GM18867 (cell line): ENCODE measurements around the gene CA9.

ENCODE experiments used
- ATAC-seq: cut with Tn5 transposase; IDR thresholded peaks from one replicate; pipeline ENCODE4 v1.9.1; 2021; ENCODE audit warnings: mild to moderate bottlenecking, moderate library complexity; ENCODE audit not compliant: unreplicated experiment

CA9 gene

DNA sequence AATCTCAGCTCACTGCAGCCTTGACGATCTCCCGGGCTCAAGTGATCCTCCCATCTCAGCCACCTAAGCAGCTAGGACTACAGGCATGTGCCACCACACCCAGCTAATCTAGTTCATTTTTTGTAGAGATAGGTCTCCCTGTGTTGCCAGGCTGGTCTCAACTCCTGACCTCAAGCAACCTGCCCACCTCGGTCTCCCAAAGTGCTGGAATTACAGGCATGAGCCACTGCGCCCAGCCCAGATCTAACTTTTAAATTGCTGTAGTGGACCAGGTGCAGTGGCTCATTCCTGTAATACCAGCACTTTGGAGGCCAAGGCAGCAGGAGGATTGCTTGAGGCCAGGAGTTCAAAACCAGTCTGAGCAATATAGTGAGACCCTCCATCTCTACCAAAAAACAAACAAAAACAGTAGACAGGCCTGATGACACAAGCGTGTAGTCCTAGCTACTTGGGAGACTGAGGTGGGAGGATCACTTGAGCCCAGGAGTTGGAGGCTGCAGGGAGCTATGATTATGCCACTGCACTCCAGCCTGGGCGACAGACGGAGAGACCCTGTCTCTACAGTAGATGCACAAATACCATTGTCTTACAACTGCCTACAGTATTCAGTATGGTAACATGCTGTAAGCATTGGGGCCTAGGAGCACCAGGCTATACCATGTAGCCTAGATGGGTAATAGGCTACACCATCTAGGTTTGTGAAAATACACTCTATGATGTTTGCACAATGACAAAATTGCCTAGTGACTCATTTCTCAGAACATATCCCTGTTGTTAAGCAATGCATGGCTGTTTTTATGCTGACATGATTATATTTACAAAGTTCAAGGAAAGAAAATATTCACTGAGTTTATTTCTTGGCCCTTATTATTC lies 21.5 kb upstream of the CA9 start:
- ATAC-seq = no peak

DNA sequence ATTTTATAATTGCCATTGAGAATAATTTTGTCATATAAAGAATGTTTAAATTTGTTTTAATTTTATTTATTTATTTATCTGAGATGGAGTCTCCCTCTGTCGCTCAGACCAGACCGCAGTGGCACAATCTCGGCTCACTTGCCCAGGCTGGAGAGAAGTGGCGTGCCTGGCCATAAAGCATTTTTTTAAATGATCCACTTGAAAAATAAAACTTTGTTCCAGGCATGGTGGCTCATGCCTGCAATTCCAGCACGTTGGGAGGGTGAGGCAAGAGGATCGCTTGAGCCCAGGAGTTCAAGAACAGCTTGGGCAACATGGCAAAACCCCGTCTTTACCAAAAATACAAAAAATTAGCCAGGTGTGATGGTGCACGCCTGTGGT lies 20.9 kb upstream of the CA9 start:
- ATAC-seq = no peak

DNA sequence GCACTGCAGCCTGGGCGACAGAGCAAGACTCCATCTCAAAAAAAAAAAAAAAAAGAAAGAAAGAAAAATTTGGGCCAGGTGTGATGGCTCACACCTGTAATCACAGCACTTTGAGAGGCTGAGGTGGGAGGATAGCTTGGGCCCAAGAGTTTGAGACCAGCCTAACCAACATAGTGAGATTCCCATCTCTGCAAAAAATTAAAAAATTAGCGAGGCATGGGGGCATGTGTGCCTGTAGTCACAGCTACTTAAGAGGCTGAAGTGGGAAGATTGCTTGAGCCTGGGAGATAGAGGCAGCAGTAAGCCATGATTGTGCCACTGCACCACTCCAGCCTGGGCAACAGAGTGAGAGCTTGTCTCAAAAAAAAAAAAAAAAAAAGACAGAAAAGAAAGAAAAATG lies 20.1 kb upstream of the CA9 start:
- no peak for ATAC-seq

DNA sequence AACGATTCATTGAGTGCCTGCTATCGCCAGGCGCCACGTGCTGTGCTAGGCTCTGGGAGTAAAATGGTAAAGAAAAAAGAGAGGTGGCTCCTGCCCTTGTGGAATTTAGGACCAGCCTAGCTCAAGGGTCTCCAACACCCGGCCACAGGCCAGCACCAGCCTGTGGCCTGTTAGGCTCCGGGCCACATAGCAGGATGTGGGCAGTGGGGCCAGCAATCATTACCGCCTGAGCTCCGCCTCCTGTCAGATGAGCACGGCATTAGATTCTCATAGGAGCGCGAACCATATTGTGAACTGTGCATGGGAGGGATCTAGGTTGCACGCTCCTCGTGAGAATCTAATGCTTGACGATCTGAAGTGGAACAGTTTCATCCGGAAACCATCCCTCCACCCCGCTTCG lies 17.4 kb upstream of the CA9 start:
- no peak for ATAC-seq

DNA sequence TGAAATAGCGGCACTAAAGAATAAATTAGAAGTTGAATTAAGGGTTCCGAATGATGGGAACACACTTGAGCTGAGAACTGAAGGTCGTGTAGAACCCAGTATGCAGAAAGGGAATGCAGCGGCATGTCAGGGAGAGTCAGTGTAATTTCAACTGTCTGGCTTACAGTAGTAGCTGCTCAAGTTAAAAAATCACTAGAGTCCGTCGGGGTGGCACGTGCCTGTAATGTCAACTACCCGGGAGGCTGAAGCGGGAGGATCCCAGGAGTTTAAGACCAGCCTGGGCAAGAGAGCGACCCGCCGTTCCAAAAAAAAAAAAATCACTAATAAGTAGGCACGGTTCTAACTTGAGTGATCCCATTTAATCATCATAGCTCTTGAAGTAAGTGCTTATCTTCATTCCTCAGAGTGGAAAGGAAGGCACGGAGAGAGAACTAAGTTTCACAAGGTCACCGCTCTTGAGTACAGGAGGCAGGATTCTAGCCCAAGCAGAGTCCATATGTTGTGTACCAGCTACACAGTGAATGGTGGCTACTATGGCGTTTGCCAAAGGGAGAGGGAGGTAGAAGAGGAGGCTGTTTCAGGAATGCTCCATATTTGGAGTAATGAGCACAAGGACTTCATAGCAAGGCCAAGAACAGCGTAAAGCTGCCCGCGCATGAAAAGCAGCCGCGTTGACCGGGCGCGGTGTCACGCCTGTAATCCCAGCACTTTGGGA lies 16.7 kb upstream of the CA9 start:
- ATAC-seq = no peak

DNA sequence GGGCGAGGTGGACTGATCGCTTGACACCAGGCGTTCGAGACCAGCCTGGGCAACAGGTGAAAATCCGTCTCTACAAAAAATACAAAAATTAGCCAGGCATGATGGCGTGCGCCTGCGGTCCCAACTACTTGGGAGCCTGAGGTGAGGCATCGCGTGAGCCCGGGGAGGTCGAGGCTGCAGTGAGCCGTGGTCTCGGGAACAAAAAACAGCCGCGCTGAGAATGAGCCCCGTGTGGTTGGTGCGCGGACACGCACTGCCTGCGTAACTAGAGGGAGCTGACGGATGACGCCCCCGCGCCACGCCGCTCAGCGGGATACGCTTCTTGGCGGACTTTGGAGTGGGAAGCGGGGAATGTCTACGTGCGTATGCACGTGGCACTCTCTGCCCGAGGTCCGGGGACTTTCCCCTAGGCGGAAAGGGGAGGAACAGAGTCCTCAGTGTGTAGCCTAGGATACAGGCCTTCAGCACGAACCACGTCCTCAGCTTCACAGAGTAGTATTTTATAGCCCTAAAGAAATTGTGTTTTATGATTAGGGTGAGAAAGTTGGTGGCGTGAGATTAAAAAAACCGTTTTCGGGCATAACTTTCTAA lies 16.1 kb upstream of the CA9 start, which contains the start of gene RMRP:
Gene RMRP, minus strand, starts transcription at position 474 of the 591 bp plus-strand sequence.
- ATAC-seq = peak; percentile 80

DNA sequence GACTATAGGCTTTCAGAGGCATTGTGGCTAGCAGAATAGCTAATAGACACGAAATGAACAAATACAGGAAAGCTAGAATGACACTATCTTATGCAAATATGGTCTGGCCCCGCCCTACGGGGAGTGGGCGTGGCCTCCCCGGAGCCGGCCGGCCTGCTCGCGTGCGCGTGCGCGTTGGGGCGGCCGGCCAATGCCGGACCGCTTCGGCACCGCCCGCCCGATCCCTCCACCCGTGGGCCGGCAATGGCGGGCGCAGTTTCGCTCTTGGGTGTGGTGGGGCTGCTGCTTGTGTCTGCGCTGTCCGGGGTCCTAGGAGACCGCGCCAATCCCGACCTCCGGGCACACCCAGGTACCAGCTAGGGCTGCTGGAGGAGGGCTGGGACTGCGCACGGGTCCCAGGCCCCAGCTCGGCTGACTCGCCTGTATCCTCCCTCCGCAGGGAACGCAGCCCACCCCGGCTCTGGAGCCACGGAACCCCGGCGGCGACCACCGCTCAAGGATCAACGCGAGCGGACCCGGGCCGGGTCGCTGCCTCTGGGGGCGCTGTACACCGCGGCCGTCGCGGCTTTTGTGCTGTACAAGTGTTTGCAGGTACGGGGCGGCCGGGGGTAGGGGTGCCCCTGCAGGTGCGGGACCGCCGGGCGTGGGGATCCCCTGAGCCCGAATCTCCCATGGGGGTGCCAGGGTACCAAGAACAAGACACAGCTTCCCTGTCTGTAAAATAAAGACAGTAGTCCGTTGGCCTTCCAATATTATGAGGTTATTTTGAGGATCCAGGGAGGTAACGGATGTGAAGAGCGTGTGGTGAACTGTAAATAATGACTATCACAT lies 15.4 kb upstream of the CA9 start, which contains the start of gene CCDC107:
Gene CCDC107, plus strand, starts transcription at position 156 of the 831 bp plus-strand sequence. Its CDS starts 88 bp downstream, at position 244.
- peak; percentile 66 for ATAC-seq

DNA sequence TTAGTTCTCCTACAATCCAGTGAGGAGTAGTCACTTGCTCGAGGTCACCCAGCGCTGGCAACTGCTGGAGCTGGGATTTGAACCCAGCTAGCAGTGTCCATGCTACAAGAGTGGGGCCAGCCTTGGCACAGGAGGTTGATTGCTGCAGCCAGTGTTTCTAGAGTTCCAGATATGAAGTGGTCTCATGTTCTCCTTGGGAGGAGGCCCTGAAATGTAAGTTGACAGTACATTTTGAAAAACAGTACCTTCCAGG lies 14.8 kb upstream of the CA9 start:
- ATAC-seq = no peak

DNA sequence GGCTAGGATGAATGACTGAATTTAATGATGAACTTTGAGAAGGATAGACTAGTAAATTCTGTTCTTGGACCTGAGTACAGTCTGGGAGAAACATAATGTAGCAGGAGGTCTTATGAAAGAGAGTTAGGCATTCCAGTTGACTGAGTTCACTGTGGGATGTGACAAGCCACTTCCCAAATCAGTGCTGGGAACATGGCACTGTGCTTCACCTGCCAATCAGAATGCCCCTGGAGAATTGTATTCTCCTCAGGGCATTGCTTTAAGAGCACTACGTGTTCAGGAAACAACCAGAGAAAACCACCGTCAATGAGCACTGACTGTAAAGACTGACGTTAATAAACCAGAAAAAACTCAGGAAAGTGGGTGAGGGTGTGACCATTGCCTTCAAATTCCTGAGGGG lies 14.4 kb upstream of the CA9 start:
- ATAC-seq = no peak

DNA sequence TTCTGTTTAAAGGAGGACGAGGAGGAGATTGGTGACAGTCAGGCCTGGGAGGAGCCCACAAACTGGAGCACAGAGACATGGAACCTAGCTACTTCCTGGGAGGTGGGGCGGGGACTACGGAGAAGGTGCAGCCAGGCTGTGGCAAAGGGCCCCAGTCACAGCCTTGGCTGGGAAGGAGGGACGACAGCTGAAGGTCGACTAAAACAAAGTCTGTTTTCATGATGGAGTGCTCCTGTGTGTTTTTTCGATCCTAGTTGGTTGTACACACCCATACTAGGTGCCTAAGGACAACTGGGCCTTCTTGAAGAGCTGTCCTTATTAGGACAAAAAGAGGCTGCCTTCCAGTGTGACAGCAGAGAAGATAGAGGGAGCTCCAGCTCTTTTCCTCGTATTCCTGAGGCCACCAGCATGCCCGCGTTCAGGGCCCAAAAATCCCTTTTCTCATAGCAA lies 12.7 kb upstream of the CA9 start:
- ATAC-seq = no peak

DNA sequence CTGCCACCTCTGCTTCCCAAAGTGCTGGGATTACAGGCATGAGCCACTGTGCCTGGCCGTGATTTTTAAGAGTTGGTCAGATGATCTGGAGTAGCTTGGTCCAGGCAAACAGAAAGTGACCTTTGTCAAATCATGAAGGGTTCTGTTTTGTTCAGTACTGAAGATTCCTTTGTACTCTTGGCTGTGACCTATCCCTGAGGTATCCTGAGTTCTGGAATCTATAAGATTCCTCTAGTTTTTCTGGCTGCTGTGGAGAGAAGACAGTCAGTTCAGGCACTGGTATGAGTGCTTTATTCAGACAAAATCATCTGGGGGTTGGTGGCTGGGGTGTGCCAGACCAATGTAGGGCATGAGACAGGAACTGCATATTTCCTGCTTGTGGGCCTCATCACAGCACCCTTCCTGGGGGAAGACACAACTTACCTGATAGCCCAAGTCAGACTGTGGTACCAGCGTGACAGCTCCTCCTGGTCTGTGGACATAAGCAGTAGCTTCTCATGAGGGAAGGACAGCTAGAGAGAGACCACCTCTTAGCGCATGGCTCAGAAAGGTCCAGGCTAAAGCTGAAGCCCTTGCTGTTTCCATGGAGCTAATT lies 11.9 kb upstream of the CA9 start:
- ATAC-seq = no peak

DNA sequence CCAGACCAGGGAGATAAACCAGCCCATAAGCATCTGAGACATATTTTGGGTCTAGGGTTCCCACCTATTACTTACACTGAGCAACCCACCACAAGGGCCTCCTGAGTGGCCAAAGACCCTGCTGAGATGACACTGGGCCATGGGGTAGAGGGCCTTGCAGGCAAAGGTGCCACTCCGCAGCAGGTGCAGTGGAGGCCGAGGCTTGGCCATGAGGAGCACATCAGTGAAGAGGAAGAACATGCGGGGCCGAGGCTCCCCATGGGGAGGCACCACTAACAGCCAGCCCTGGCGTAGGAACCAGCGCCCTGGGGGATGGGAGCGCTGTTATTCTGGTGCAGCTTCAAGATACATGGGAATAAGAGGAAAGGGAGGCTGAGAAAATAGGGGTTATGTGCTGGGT lies 11.3 kb upstream of the CA9 start:
- ATAC-seq = no peak

DNA sequence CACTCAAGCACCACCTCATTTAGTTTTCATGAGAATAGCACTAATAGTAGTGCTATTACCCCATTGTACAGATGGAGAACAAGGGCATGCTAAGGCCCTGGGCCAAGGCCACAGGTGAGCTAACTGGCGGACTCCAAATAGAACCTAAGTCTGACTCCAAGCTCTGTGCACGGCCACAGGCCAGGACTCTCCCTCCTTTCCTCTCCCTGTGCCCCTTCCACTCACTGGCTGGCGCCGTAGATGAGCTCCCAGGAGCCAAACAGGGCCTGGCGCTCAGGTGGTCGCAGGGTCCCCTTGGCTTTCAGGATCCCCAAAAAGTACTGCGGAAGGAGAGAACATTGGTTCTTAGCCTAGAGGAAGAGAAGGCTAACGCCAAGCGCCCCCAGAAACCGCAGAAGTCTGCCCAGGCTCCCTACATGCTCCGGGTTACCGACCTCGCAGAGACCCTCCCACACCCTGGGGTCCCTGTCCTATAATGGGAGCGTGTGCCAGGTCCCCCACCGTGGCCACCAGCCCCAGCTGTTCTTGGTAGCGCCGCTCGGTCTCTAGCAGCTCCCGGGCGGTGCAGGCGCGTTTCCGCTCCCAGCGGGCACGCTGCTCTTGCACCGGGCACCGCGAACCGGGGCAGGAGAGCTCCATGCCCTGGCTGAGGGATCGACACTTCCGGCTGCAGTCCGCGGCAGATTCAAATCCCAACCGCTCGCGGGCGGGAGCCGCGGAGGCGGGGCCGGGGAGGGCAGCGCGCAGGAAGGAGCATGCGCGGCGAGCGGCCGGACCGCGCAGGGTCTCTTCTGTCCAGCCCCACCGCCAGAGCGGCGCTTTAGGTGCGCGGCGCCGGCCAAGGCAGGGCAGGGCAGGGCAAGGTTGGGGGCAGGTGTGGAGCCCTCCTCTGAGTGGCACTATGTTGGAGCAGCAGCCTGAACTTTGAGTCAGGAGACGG lies 8.9 kb upstream of the CA9 start, which contains the start of gene ARHGEF39:
Gene ARHGEF39, minus strand, starts transcription at position 665 of the 940 bp plus-strand sequence. Its CDS starts 26 bp downstream, at position 639.
- ATAC-seq = peak; percentile 72

DNA sequence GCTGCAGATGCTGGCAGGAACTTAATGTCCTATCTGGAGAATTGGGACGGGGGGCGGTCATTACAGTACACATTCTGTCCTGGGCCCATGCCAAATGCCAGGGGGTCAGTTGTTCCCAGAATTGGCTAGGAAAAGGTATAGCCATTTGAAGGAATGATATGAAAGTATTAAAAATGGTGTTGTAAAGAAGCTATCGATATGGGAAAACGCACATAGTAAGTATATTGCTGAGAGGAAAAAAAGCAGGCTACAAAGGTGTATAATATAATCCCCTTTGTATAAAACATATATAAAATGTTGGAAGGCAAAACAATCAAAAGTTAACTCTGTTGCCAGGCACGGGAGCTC lies 8.3 kb upstream of the CA9 start:
- no peak for ATAC-seq

DNA sequence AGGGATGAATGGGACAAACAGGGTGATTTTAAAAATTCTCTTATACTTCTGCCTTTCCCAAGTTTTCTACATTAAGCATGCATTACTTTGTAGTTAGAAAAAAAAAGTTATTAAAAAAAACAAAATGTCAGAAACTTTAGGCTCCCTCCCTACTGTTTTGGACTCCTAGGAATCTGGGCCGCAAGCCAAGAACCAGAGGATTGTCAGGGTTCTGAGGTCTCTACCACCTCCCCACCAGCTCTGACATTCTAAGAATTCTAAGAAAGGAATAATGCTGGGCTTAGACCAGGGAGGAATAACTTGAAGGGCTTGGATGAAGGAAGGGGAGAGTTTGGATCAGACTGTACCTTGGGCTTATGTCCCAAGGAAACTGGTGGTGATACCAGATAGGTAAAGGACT lies 7.7 kb upstream of the CA9 start:
- ATAC-seq = no peak

DNA sequence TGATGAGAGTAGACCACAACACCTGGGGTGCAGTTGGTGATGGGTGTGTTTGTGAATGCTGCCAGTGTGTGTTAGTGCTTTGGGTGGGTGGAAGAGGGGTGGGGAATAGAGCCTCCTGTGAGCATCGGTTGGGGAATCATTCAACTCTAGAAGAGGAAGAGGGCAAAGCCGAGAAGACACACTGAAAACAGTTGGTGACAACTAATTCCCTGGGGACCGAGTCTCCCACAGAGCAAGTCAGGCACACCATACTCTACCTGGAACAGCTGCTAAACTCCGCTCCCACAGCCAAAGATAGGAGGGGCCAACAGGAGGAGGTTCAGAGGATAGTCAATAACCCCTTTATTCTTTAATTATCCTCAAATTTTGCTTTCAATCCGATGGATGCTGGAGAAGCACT lies 7.2 kb upstream of the CA9 start:
- no peak for ATAC-seq

DNA sequence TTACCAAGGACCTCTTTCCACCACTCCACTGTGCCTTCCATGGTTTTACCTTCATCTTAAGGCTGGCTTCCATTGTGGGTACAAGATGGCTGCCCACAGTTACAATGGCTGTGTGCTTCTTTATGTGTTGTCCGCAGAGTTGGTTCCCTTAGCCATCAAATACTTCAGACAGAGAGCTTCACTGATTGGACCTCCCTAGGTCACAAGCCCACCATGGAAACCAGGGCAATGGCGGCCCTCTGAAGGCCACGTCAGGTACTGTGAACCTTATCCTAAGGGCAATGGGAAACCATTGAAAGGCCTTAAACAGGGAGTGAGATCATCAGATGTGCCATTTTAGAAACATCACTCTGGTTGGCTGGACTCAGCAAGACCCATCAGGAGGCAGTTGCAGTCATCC lies 5.8 kb upstream of the CA9 start:
- ATAC-seq = no peak

DNA sequence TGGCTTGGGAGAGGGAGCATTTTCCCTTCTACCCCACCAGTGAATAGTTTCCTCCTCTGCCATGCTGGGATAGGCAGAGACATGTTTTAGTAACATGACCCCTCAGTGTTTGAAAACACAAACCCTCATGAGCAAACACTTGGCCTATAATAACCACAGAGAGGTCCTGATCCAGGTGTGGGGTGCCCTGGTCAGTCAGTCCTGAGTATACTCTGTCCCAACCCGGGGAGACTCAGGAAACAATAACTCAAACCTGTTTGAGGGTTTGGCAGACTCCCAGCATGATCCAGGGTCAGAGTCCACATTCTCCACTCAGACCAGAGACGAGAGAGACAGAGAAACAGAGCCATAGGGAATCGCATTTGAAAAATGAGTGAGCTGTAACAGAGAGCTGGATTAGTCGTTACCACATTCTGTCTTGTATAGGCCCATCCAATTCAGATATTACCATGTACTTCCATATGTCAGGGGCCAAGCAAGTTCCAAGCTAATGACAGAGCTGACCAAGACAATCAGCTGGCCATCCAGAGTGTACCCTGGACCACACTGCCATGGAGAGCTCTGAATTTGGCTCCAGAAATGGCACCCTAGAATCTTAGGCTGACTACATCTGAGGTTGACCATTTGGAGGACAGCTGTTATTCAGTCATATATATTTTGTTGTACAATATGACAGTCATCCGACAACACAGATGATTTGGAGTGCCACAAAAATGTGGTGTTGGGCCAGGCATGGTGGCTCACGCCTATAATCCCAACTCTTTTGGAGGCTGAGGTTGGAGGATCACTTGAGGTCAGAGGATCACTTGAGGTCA lies 4.2 kb upstream of the CA9 start:
- no peak for ATAC-seq

DNA sequence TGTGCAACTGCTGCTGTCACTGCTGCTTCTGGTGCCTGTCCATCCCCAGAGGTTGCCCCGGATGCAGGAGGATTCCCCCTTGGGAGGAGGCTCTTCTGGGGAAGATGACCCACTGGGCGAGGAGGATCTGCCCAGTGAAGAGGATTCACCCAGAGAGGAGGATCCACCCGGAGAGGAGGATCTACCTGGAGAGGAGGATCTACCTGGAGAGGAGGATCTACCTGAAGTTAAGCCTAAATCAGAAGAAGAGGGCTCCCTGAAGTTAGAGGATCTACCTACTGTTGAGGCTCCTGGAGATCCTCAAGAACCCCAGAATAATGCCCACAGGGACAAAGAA lies 265 bp downstream of the CA9 start:
- ATAC-seq = no peak
